Ascending aorta (tissue), 2 donors: Measurements from ENCODE around the gene PLXNA2. TPM values are rescaled to one million over a fixed set of nuclear protein-coding genes. Genes with fewer than 3 reads are reported as not detected.

Experiments used
- DNase-seq, 2 donors: peaks; one replicate each; pipeline ENCODE4 v3.0.0-alpha.2; 2019; ENCODE audit warnings: low spot score in 2 of 2
- H3K27ac ChIP-seq, 2 donors: fragments of 200-600 bp; sonication (generic); one replicate each; pipeline ENCODE4 v1.5.1; 2016 to 2017; ENCODE audit warnings: mild to moderate bottlenecking in 1 of 2
- H3K27me3 ChIP-seq: fragments of 200-600 bp; sonication (generic); one replicate; pipeline ENCODE4 v1.5.1; 2017
- H3K36me3 ChIP-seq, 2 donors: fragments of 200-600 bp; sonication (generic); one replicate each; pipeline ENCODE4 v1.5.1; 2016
- H3K4me1 ChIP-seq, 2 donors: fragments of 200-600 bp; sonication (generic); one replicate each; pipeline ENCODE4 v1.5.1; 2016 to 2017; ENCODE audit warnings: mild to moderate bottlenecking in 1 of 2
- H3K4me3 ChIP-seq, 2 donors: fragments of 200-600 bp; sonication (generic); one replicate each; pipeline ENCODE4 v1.5.1; 2016 to 2017; ENCODE audit warnings: mild to moderate bottlenecking in 1 of 2
- H3K9me3 ChIP-seq, 2 donors: fragments of 200-600 bp; sonication (generic); one replicate each; pipeline ENCODE4 v1.5.1; 2016
- CTCF ChIP-seq, 3 experiments: fragments of 200-600 bp in 2 of 3; fragments of 450-650 bp in 1 of 3; sonication (generic) in 2 of 3; IDR thresholded peaks; one replicate each; pipeline ENCODE4 v1.5.1; 2016 to 2019; ENCODE audit warnings: antibody characterized with exemption in 3 of 3, mild to moderate bottlenecking in 1 of 3, moderate library complexity in 1 of 3
- intact Hi-C: fragments of 100-400 bp; cut with DNase I; formaldehyde crosslinking; loops from one replicate; pipeline ENCODE4 v1.15.1; 2023
- total RNA-seq: library from RNA; depleted of rRNA; stranded (reverse); fragments of >200 nt; gene quantifications from one replicate; pipeline ENCODE4 v1.1.0, GENCODE V29; 2016

PLXNA2 gene
- total RNA-seq, 1 donor from 2014 or later: 33.0 TPM

- Histone ChIP-seq H3K4me1 (peaks cover 33 to 70% of the 10 kb centered on the region in 2 donors), H3K27ac (peak overlapping the region; percentile 85 to 92), H3K4me3 (no peak overlapping the region), H3K36me3 (peaks cover 0 to 8% of the 10 kb centered on the region in 2 donors), H3K9me3 (no peaks in the 10 kb centered on the region), H3K27me3 (no peaks in the 10 kb centered on the region)
- no peak for TF ChIP-seq CTCF (IDR thresholded peaks at IDR 0.05)
- no peak for DNase-seq
- intact Hi-C loops: loop anchor here (5.0 to 10.0 kb wide), 3 partner anchors 339 to 1151 kb away; partner anchors contain the start of genes PFKFB2 and YOD1
Observed at GRCh38 chr1:208206092-208206698, 38.0 kb downstream of the PLXNA2 start.

GRCh38 chr1:208205216-208206013 lies 38.8 kb downstream of the PLXNA2 start:
- no peaks in the 10 kb centered on the region for H3K27me3 ChIP-seq
- peak overlapping the region; percentile 85 to 92 for H3K27ac ChIP-seq
- no peak for TF ChIP-seq CTCF (IDR thresholded peaks at IDR 0.05)

GRCh38 chr1:208204779-208205178 lies 39.4 kb downstream of the PLXNA2 start:
- H3K9me3 ChIP-seq: no peaks in the 10 kb centered on the region
- peak in 1 of 3 experiments; percentile 27 for TF ChIP-seq CTCF (IDR thresholded peaks at IDR 0.05)
- peaks cover 0 to 5% of the 10 kb centered on the region in 2 donors for H3K36me3 ChIP-seq
- H3K4me1 ChIP-seq: peaks cover 36 to 70% of the 10 kb centered on the region in 2 donors
- intact Hi-C loops: loop anchor here (2.0 to 10.0 kb wide), 4 partner anchors 14 to 1150 kb away; partner anchors contain the start of genes PFKFB2 and YOD1
- H3K27me3 ChIP-seq: no peaks in the 10 kb centered on the region
- H3K4me3 ChIP-seq: no peak overlapping the region
- peak overlapping the region; percentile 85 to 92 for H3K27ac ChIP-seq
- DNase-seq: no peak

More at GRCh38 chr1:208205216-208206013, 38.8 kb downstream of the PLXNA2 start:
- Histone ChIP-seq H3K4me3 (no peak overlapping the region), H3K4me1 (peaks cover 36 to 70% of the 10 kb centered on the region in 2 donors), H3K36me3 (peaks cover 0 to 8% of the 10 kb centered on the region in 2 donors), H3K9me3 (no peaks in the 10 kb centered on the region)
- DNase-seq: no peak
- intact Hi-C loops: loop anchor here (2.0 to 10.0 kb wide), 4 partner anchors 13 to 1151 kb away; partner anchors contain the start of genes PFKFB2 and YOD1

GRCh38 chr1:208203848-208204609 lies 40.2 kb downstream of the PLXNA2 start:
- TF ChIP-seq CTCF (IDR thresholded peaks at IDR 0.05): no peak
- H3K4me1 ChIP-seq: peaks cover 36 to 70% of the 10 kb centered on the region in 2 donors
- peaks cover 0 to 5% of the 10 kb centered on the region in 2 donors for H3K36me3 ChIP-seq
- intact Hi-C loops: loop anchor here (1.0 to 10.0 kb wide), 4 partner anchors 15 to 1149 kb away; partner anchors contain the start of genes PFKFB2 and YOD1
- no peak overlapping the region for H3K4me3 ChIP-seq
- no peaks in the 10 kb centered on the region for H3K9me3 ChIP-seq
- peak overlapping the region; percentile 85 to 92 for H3K27ac ChIP-seq
- DNase-seq: peak in 1 of 2 donors; percentile 78
- H3K27me3 ChIP-seq: no peaks in the 10 kb centered on the region
